ENCODE data around the gene DRAM1.
A peak's percentile ranks its signal among the peaks of the same experiment; 100 is the strongest.
"Not testable (repeated sequence)": the region's sequence is repeated elsewhere in the genome, so short reads cannot be mapped to it uniquely, and the experiment has no call there.

Gene DRAM1

DNA sequence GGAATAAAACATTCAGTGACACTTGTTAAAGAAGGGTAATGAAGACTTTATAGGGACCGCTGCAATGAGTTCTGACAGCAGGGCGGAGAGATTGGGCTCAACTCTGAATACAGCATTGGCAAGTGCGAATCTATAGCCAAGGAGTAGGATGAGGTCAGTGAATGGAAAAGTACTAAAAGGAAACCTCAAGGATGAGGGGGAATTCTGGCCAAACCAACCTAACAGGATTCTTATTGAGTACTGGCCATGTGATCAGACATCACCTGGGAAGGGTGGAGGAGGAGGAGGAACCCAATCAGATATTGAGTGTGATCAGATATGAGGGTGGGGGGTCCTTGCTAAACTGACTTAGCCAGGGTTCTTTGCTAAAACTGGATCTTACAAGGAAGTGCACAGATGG, 31.0 kb downstream of the DRAM1 start:
- no peak for DNase-seq

DNA sequence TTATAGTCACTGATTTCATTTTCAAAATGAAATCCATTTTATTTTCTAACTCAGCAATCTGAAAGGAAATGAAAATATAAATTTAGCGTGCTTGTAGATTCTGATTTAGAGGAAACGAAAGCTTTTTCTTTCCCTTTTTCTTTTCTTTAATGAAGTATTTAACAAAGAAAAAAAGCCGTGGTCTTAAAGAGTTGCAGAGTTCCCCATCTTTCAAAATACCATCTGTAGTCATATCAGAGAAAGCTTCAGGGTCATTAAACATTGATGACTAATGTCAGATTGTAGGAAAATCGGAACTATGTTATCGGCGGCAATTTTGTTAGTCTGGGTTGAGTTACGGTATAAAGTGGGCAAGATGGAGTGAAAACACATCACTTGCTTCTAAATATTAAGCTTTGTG, 32.3 kb downstream of the DRAM1 start:
- DNase-seq, result no peak

DNA sequence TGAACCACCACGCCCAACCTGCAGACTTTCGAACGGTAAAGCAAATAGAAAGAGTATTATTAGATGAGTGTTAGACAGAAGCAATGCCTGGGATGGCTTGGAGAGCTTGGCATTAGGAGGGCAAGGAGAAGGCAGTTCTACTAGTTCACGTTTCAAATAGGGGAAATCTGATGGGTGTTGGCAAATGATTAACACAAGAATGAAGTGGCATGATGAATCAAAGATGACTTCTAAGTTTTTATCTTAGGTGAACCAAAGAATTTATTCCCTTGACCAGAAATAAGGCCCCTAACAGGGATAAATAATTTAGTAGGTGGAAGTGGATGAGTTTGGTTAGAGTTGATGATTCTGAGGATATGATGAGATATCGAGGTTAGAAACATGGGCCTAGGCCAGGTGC, 38.5 kb downstream of the DRAM1 start:
- no peak for DNase-seq

DNA sequence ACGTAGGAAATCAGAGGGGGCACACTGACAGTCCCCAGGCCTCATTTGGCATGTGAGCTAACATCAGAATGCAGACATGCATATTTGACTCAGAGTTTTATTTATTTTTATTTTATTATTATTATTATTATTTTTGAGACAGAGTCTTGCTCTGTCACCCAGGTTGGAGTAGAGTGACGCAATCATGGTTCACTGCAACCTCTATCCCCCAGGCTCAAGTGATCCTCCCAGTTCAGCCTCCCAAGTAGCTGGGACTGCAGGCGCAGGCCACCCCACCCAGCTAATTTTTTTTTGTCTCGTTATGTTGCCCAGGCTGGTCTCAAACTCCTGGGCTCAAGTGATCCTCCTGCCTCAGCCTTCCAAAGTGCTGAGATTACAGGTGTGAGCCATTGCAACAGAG, 41.4 kb downstream of the DRAM1 start:
- DNase-seq, result not testable (repeated sequence)

DNA sequence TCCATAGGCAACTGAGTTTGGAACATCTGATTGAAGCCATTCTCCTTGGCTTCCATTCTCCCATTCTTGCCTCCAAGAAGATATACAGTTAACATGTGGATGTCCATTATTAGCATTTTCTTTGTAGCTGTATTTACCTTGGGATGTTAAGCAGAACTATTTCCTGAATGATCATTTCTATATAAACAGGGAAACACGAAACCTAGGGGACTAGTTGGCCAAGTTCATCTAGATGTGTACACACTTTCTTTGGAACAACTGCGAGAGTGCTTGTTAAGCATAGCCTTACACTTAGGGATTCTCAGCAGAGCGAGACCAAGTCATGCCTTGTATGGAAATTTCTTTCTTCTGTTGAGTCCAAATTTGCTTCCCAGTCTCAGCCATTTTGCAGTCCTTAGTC, 42.1 kb downstream of the DRAM1 start:
- no peak for DNase-seq

DNA sequence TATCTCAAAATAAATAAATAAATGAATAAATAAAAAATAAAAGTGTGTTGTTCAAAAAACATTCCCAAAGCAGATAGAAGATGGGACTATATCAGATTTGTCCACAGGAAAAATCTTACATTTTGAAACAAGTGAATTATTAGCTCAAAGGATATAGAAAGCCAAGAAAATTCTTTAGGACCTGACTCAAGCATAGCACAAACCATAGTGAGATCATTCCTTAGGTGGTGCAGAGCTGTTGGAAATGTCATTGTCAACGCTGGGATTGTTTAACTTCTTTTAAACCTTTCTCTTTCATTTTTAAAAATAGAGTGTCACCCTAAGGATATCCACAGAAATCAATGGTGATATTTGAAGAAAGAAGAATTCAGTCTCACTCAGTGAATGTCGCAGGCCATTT, 43.5 kb downstream of the DRAM1 start:
- no peak for DNase-seq

GRCh38 chr12:101923045-101923718, 45.8 kb downstream of the DRAM1 start:
- no peak for DNase-seq

DNA sequence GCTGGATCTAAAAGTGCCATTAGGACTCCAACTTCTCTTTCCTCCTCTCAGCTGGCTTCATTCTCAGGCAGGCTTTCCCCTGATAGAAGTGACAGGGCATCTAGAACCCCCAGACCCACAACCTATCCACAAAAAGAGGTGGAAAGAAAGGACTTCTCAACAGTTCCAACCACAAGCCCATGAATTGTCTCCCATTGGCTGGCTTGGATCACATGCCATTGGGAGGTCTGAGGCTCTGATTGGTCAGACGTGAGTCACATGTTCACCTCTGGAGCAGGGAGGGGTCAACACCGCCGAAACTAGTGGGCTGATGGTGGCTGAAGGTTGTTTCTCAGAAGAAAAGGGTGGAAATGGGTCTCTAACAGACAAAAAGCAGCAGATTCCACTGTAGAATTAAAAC, 47.2 kb downstream of the DRAM1 start:
- no peak for DNase-seq

GRCh38 chr12:101925361-101925760, 48.0 kb downstream of the DRAM1 start:
- no peak for DNase-seq

DNA sequence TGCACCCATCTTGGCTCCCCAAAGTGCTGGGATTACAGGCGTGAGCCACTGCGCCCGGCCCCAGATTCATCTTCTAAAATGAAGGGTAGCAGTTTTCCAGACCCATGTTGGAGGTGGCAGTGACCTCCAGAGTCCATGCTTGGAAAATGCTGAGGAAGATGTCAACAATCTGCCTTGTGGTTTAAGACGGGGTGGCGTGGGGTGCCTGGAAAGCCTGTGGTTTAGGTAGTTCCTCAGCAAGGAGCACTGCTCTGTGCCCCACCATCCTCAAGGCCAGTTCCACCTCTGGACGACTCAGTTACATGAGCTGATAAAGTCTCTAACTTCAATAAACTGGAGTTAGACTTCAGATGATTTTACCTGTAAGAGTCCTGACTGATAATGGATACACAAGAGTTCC, 48.6 kb downstream of the DRAM1 start:
- no peak for DNase-seq

DNA sequence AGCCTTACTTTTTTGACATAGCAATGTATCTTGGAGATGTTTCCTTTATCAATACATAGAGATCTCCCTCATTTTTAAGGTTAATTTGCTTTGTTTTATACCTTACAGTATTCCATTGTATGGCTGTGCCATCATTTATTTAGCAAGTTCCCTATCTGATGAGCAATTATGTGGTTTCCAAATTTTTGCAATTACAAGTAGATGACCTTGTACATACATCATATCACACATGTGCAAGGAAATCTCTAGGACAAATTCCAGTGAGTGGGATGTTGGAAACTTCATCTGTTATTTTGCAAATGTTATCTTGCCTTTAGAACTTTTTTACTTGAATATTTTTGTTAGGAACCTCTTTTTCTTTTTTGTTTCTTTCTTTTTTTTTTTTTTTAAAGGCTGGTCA, 49.7 kb downstream of the DRAM1 start:
- no peak for DNase-seq

DNA sequence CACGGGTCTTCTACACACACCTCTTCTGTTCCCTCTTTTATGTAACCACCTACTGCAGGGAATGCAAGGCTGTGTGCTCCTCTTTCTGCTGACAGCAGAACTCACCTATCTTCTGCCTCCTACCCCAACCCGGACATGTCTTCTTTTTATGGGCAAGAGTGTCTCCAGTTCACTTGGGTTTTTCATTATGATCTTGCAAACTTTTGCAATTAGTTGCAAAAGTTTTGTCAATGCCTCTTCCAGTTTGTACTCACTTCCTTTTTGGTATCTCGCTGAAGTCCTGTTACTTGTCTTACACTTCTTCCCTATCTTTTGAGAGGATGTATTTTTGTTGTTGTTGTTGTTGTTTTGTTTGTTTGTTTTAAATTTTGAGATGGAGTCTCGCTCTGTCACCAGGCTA, 50.6 kb downstream of the DRAM1 start:
- DNase-seq, result no peak

DNA sequence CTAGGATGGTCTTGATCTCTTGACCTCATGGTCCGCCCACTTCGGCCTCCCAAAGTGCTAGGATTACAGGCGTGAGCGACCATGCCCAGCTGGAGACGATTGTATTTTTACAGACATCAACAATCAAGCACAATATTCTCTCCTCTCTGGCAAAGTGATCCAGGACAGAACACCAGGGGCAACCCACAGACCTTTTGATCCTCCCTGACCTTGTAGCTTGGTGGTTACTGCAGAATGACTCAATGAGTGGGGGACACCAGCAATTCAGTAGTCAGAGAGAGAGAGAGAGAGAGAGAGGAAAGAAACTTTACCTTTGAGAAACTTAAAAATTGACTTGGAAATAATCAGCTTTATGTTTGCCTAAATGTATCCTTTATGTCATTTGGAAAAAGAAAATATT, 51.2 kb downstream of the DRAM1 start:
- DNase-seq, result no peak

DNA sequence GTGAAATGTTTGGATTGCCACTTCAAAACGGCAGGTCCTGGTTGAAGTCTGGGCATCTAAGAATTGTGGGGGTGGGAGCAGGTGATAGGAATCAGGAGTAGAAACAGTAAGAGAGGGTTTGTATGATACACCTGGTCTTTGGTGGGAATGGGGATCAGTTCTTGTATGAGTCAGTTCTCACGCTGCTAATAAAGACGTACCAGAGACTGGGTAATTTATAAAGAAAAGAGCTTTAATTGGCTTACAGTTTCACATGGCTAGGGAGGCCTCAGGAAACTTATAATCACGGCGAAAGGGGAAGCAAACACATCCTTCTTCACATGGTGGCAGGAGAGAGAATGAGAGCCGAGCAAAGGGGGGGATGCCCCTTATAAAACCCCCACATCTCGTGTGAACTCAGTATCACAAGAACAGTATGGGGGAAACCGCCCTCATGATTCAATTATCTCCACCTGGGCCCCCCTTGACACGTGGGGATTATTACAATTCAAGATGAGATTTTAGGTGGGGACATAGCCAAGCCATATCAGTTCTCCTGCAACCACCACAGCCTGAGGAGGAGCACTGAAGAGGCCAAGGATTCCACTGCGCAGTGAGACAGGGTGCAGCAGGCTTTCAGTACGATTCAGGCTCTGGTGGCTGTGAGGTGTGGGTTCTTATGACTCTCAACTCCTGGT, 52.1 kb downstream of the DRAM1 start:
- DNase-seq, result no peak

GRCh38 chr12:101931498-101932326, 54.3 kb downstream of the DRAM1 start:
- DNase-seq, result no peak

- no peak for DNase-seq
Observed at GRCh38 chr12:101933866-101934514, 56.6 kb downstream of the DRAM1 start.

DNA sequence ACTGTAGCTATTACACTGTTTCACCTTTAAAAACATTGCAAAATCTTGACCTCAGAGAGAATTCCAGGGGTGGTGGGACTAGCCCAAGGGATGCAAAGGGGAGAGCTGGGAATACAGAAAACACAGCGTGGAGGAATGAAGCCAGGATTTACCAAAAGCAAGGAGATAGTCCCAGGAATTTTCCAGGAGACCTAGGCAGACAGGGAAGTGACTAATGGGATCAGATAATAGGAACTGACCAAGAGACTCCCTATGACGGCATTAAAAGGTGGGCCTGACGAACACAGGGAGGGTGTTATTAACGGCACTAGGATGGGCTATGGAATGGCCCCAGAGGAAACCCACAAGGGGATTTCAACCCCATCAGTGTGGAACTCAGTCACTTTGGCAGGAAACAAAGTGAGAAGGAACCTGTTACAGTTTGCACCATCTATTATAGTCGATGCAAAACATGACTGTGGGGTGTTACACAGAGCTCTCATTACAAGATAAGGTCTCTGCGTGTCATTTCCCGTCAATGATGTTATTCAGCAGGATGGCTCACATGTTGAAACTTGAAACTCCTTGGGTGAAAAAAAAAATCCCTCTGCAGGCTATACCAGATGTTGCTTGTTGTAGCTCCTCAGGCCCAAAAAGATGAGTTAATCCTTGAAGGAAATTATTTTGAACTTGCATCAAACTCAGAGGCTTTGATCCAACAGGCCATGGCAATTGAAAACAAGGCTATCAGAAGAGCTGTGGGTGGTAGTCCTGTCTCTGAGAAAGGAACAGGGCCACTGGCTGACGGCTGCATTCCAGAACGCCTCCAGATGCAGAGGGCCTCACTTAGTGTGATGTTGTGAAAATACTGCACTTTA, 58.7 kb downstream of the DRAM1 start:
- DNase-seq, result no peak

- no peak for DNase-seq
Observed at GRCh38 chr12:101939306-101939705, 61.9 kb downstream of the DRAM1 start.

- peak; percentile 74 for DNase-seq
Observed at GRCh38 chr12:101939856-101940265, 62.5 kb downstream of the DRAM1 start.

GRCh38 chr12:101940400-101940950, 63.1 kb downstream of the DRAM1 start:
- no peak for DNase-seq

DNA sequence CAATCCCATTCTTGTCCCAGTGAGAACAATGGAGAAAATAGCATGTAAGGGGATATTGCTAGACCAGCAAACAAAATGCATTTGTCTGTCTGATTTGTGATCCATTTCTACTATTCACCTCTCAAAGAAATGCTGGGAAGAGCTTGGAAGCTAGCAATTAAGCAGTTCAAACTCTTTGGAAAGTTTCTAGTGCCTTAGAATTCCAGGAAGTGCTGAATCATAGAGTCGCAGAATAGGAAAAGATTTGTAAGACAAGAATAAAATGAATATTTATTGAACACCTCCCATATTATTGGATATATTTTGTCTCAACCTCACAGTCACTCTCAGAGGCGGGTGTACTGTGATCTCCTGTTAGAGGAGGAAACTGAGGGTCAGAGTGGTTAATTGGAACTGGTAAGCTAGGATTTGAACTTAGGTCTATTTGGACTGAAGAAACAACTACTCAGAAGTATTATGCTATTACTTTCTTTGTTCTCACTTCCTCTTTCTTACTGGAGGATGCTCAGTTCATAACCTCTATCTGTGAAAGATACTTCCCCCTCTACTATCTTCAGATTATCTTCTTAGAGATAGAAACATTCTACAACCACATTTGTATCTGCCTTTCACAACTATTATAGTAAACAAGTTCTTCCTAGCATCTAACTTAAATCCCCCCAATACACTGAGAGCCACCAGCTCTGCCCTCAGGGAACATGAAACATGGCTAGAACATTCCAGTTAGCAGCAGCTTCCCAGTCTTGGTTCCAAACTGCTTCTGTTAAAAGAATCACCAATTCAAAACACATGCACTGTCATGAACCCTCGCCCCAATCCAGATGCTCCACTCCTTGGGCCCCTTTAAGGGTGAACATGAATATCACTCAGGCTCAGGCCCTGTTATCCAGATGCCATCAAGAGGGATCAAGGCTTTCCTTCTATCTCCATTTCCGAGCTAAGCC, 64.2 kb downstream of the DRAM1 start:
- DNase-seq, result no peak
